DND-41 (cell line): Measurements from ENCODE around the gene C1QTNF6.
A peak's percentile ranks its signal among the peaks of the same experiment; 100 is the strongest.

ENCODE experiments used
- ATAC-seq: fragments of 200-7000 bp; cut with Tn5 transposase; 3 replicates; pipeline ENCODE4 v1.9.1; 2021; ENCODE audit warnings: low read depth; ENCODE audit not compliant: insufficient read depth
- DNase-seq: peaks from one replicate; pipeline ENCODE4 v3.0.0-alpha.2; 2020
- H2AFZ ChIP-seq: 2 replicates; pipeline ENCODE4 v1.6.0; 2012; ENCODE audit warnings: low read depth, low read length
- H3K27ac ChIP-seq: 2 replicates; pipeline ENCODE4 v1.5.1; 2012; ENCODE audit warnings: low read length, inconsistent platforms
- H3K27me3 ChIP-seq: fragments of 200-600 bp; sonication (generic); 2 replicates; pipeline ENCODE4 v1.6.0; 2012; ENCODE audit warnings: low read length, mild to moderate bottlenecking, inconsistent platforms; ENCODE audit not compliant: insufficient read depth, poor library complexity
- H3K36me3 ChIP-seq: 2 replicates; pipeline ENCODE4 v1.5.1; 2012; ENCODE audit warnings: low read length, inconsistent platforms; ENCODE audit not compliant: insufficient read depth
- H3K4me1 ChIP-seq: 2 replicates; pipeline ENCODE4 v1.5.1; 2012; ENCODE audit warnings: mild to moderate bottlenecking, low read length; ENCODE audit not compliant: insufficient read depth
- H3K4me2 ChIP-seq: 2 replicates; pipeline ENCODE4 v1.6.0; 2012; ENCODE audit warnings: mild to moderate bottlenecking, moderate library complexity, low read length, inconsistent platforms; ENCODE audit not compliant: insufficient read depth
- H3K4me3 ChIP-seq, 2 experiments: fragments of 200-600 bp in 1 of 2; shearing (Covaris generic) in 1 of 2; 2 replicates each; pipeline ENCODE4 v1.5.1; 2012 to 2016; ENCODE audit warnings: inconsistent platforms in 2 of 2, low read length in 2 of 2, mild to moderate bottlenecking in 2 of 2, low read depth in 1 of 2, moderate library complexity in 1 of 2
- H3K79me2 ChIP-seq: 2 replicates; pipeline ENCODE4 v1.6.0; 2012; ENCODE audit warnings: low read length, inconsistent platforms; ENCODE audit not compliant: insufficient read depth
- H3K9ac ChIP-seq: 2 replicates; pipeline ENCODE4 v1.6.0; 2012; ENCODE audit warnings: low read depth, mild to moderate bottlenecking, inconsistent platforms, low read length, moderate library complexity
- H3K9me3 ChIP-seq: 2 replicates; pipeline ENCODE4 v1.5.1; 2012; ENCODE audit warnings: low read length, moderate library complexity, mild to moderate bottlenecking, inconsistent platforms; ENCODE audit not compliant: insufficient read depth, severe bottlenecking
- H4K20me1 ChIP-seq: 2 replicates; pipeline ENCODE4 v1.6.0; 2012; ENCODE audit warnings: low read length; ENCODE audit not compliant: insufficient read depth
- CTCF ChIP-seq: IDR thresholded peaks from 2 replicates; pipeline ENCODE4 v1.5.1; 2012; ENCODE audit warnings: borderline replicate concordance, low read length, moderate library complexity, mild to moderate bottlenecking; ENCODE audit not compliant: poor library complexity, severe bottlenecking; ENCODE audit errors: extremely low read depth
- EZH2 ChIP-seq: IDR thresholded peaks from 3 replicates; pipeline ENCODE4 v1.6.1; 2012; ENCODE audit warnings: borderline replicate concordance, low read depth, mild to moderate bottlenecking, moderate library complexity, low read length, inconsistent platforms; ENCODE audit not compliant: severe bottlenecking

C1QTNF6 gene

GRCh38 chr22:37141971-37142370 is 46.1 kb downstream of the C1QTNF6 start:
- H3K79me2 ChIP-seq: no peaks in the 10 kb centered on the region
- peaks cover 5% of the 10 kb centered on the region; the same call in 1 of the 2 replicates for H4K20me1 ChIP-seq
- DNase-seq (no peak), ATAC-seq (no peak)
- no peak overlapping the region for H3K4me3 ChIP-seq
- no peaks in the 10 kb centered on the region for H3K36me3 ChIP-seq
- no peak overlapping the region for H2AFZ ChIP-seq
- no peak overlapping the region for H3K27ac ChIP-seq
- no peaks in the 10 kb centered on the region for H3K4me1 ChIP-seq
- no peaks in the 10 kb centered on the region for H3K27me3 ChIP-seq
- H3K4me2 ChIP-seq: no peak overlapping the region
- H3K9ac ChIP-seq: no peak overlapping the region
- no peaks in the 10 kb centered on the region for H3K9me3 ChIP-seq
- no peak for TF ChIP-seq EZH2
- TF ChIP-seq CTCF: no peak

DNA sequence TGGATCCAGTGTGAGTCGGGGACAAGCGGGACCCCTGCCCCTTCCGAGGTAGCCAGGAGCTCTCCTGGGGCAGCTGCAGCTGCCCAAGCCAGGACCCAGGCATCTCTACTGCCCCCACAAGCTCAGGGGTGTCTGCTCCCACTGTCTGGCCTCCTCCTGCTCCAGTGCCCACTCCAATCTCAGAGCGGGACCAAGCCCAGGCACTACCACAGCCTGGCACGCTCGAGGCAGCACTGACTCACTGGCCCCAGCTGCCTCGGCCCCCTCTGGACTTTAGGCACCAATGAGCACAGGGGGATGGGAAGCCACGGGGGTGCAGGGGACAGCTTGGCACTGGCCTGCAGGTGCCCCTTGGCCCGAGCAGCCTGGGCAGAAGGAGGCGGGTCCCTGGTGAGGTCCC is 46.6 kb downstream of the C1QTNF6 start:
- no peaks in the 10 kb centered on the region for H3K79me2 ChIP-seq
- no peaks in the 10 kb centered on the region for H3K9me3 ChIP-seq
- no peak for TF ChIP-seq CTCF
- TF ChIP-seq EZH2: no peak
- H3K27ac ChIP-seq: no peak overlapping the region
- ATAC-seq (no peak), DNase-seq (no peak)
- no peak overlapping the region for H3K9ac ChIP-seq
- H3K27me3 ChIP-seq: no peaks in the 10 kb centered on the region
- no peaks in the 10 kb centered on the region for H3K4me1 ChIP-seq
- H3K4me3 ChIP-seq: no peak overlapping the region
- H3K36me3 ChIP-seq: no peaks in the 10 kb centered on the region
- no peak overlapping the region for H3K4me2 ChIP-seq
- peaks cover 5% of the 10 kb centered on the region; the same call in 1 of the 2 replicates for H4K20me1 ChIP-seq
- H2AFZ ChIP-seq: no peak overlapping the region

- ATAC-seq (0 out of 3 replicates have a peak, but pooled peaks have one; percentile 31), DNase-seq (peak; percentile 17)
- no peaks in the 10 kb centered on the region for H3K36me3 ChIP-seq
- no peak overlapping the region for H3K4me2 ChIP-seq
- no peaks in the 10 kb centered on the region for H3K79me2 ChIP-seq
- no peaks in the 10 kb centered on the region for H3K4me1 ChIP-seq
- no peaks in the 10 kb centered on the region for H3K9me3 ChIP-seq
- no peak overlapping the region for H3K9ac ChIP-seq
- H3K27me3 ChIP-seq: no peaks in the 10 kb centered on the region
- H4K20me1 ChIP-seq: peaks cover 5% of the 10 kb centered on the region; the same call in 1 of the 2 replicates
- no peak overlapping the region for H3K4me3 ChIP-seq
- TF ChIP-seq EZH2 (no peak), CTCF (no peak)
- H3K27ac ChIP-seq: no peak overlapping the region
- no peak overlapping the region for H2AFZ ChIP-seq
Observed at GRCh38 chr22:37140686-37141323, 47.2 kb downstream of the C1QTNF6 start.
